PC-3 (cell line): ENCODE data around the gene TMOD3. TPM values are rescaled to one million over a fixed set of nuclear protein-coding genes. Genes with fewer than 3 reads are reported as not detected.
"Not testable (repeated sequence)": the region's sequence is repeated elsewhere in the genome, so short reads cannot be mapped to it uniquely, and the experiment has no call there.

Experiments
- ATAC-seq: fragments of 200-7000 bp; cut with Tn5 transposase; 2 replicates; pipeline ENCODE4 v1.9.1; 2020; ENCODE audit warnings: mild to moderate bottlenecking, moderate library complexity
- BruUV-seq: library from RNA; stranded (reverse); fragments of 400-500 nt; replicated peaks from 2 replicates; lab custom pipeline; 2021; lab: Mats Ljungman, UMichigan
- CTCF ChIA-PET: fragments of 300-600 bp; sonication (Branson Sonifier 250); formaldehyde crosslinking; loops from one replicate; lab custom pipeline; 2022; ENCODE audit warnings: antibody characterized with exemption; lab: Charles Lee
- POLR2A ChIA-PET: fragments of 300-600 bp; sonication (Branson Sonifier 250); formaldehyde crosslinking; loops from one replicate; lab custom pipeline; 2022; ENCODE audit warnings: antibody characterized with exemption; ENCODE audit not compliant: unreplicated experiment; lab: Charles Lee
- DNase-seq: peaks from one replicate; pipeline ENCODE4 v3.0.0-alpha.2; 2015
- H2AFZ ChIP-seq: fragments of 300-600 bp; sonication (generic); 2 replicates; pipeline ENCODE4 v1.6.0; 2016; ENCODE audit warnings: antibody characterized with exemption, low read length
- H3F3A ChIP-seq: fragments of 300-600 bp; sonication (generic); one replicate; pipeline ENCODE4 v1.6.0; 2017; ENCODE audit warnings: antibody characterized with exemption, low read length, control low read depth, mild to moderate bottlenecking; ENCODE audit not compliant: unreplicated experiment
- H3K27ac ChIP-seq: fragments of 300-600 bp; sonication (generic); 2 replicates; pipeline ENCODE4 v1.5.1; 2016; ENCODE audit warnings: mild to moderate bottlenecking, low read length
- H3K27me3 ChIP-seq: fragments of 300-600 bp; sonication (generic); 2 replicates; pipeline ENCODE4 v1.6.1; 2016; ENCODE audit warnings: low read length, mixed read lengths
- H3K36me3 ChIP-seq: fragments of 300-600 bp; sonication (generic); 2 replicates; pipeline ENCODE4 v1.6.1; 2016; ENCODE audit warnings: low read depth, mixed run types, low read length, mixed read lengths
- H3K4me1 ChIP-seq: fragments of 300-600 bp; sonication (generic); 2 replicates; pipeline ENCODE4 v1.5.1; 2016; ENCODE audit warnings: low read length; ENCODE audit not compliant: insufficient read depth
- H3K4me2 ChIP-seq: fragments of 300-600 bp; sonication (generic); 2 replicates; pipeline ENCODE4 v1.6.0; 2016; ENCODE audit warnings: low read length
- H3K4me3 ChIP-seq: fragments of 300-600 bp; sonication (generic); 2 replicates; pipeline ENCODE4 v1.5.1; 2016; ENCODE audit warnings: mild to moderate bottlenecking, low read length, mixed read lengths
- H3K79me2 ChIP-seq: fragments of 300-600 bp; sonication (generic); 2 replicates; pipeline ENCODE4 v1.6.1; 2017; ENCODE audit warnings: low read length, mixed read lengths
- H3K9ac ChIP-seq: fragments of 300-600 bp; sonication (generic); 2 replicates; pipeline ENCODE4 v1.6.0; 2016; ENCODE audit warnings: mild to moderate bottlenecking, low read length
- H3K9me2 ChIP-seq: fragments of 300-600 bp; sonication (generic); replicated peaks from 2 replicates; pipeline ENCODE4 v1.6.1; 2016; ENCODE audit warnings: mixed run types, low read length, mixed read lengths
- H3K9me3 ChIP-seq: fragments of 300-600 bp; sonication (generic); 2 replicates; pipeline ENCODE4 v1.6.1; 2016; ENCODE audit warnings: low read length, mixed read lengths
- H4K20me1 ChIP-seq: fragments of 300-600 bp; sonication (generic); 2 replicates; pipeline ENCODE4 v1.6.1; 2016; ENCODE audit warnings: low read length, mixed read lengths
- EZH2 ChIP-seq: fragments of 300-600 bp; sonication (generic); IDR thresholded peaks from one replicate; pipeline ENCODE4 v1.6.1; 2017; ENCODE audit warnings: antibody characterized with exemption, mild to moderate bottlenecking, low read length; ENCODE audit not compliant: unreplicated experiment
- EZH2phosphoT487 ChIP-seq: fragments of 300-600 bp; sonication (generic); IDR thresholded peaks from 2 replicates; pipeline ENCODE4 v1.6.1; 2018; ENCODE audit warnings: mild to moderate bottlenecking, antibody characterized with exemption, low read length, borderline replicate concordance
- intact Hi-C: fragments of 100-400 bp; cut with micrococcal nuclease; formaldehyde crosslinking; loops from 2 replicates; pipeline ENCODE4 v1.9.0; 2023
- total RNA-seq: library from RNA; depleted of rRNA; stranded (reverse); fragments of >200 nt; gene quantifications from 2 replicates; pipeline ENCODE4 v1.2.3, GENCODE V29; 2014
- TF ChIP-seq, protein P1 (sequence below): fragments of 300-600 bp; sonication (generic); conservative IDR thresholded peaks from 2 replicates; pipeline ENCODE4 v1.5.1; 2017; ENCODE audit warnings: antibody characterized with exemption, low read depth, mild to moderate bottlenecking, low read length

Gene TMOD3
- total RNA-seq, 1 experiment from 2014 or later = 43.9 TPM

DNA sequence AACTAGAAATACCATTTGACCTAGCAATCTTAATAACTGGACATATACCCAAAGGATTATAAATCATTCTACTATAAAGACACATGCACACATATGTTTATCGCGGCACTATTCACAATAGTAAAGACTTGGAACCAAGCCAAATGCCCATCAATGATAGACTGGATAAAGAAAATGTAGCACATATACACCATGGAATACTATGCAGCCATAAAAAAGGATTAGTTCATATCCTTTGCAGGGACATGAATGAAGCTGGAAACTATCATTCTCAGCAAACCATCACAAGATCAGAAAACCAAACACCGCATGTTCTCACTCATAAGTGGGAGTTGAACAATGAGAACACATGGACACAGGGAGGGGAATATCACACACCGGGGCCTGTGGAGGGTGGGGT is 37.0 kb upstream of the TMOD3 start:
- H2AFZ ChIP-seq, H3K27ac ChIP-seq, DNase-seq, H3K9ac ChIP-seq, CTCF ChIA-PET, H3K9me3 ChIP-seq, H3K4me3 ChIP-seq, H3K36me3 ChIP-seq, H3K9me2 ChIP-seq, POLR2A ChIA-PET, H3F3A ChIP-seq, ATAC-seq, H4K20me1 ChIP-seq, H3K79me2 ChIP-seq, BruUV-seq, H3K27me3 ChIP-seq, intact Hi-C loops, H3K4me2 ChIP-seq: not testable (repeated sequence)
- H3K4me1 ChIP-seq = peaks cover 18% of the 10 kb centered on the region

DNA sequence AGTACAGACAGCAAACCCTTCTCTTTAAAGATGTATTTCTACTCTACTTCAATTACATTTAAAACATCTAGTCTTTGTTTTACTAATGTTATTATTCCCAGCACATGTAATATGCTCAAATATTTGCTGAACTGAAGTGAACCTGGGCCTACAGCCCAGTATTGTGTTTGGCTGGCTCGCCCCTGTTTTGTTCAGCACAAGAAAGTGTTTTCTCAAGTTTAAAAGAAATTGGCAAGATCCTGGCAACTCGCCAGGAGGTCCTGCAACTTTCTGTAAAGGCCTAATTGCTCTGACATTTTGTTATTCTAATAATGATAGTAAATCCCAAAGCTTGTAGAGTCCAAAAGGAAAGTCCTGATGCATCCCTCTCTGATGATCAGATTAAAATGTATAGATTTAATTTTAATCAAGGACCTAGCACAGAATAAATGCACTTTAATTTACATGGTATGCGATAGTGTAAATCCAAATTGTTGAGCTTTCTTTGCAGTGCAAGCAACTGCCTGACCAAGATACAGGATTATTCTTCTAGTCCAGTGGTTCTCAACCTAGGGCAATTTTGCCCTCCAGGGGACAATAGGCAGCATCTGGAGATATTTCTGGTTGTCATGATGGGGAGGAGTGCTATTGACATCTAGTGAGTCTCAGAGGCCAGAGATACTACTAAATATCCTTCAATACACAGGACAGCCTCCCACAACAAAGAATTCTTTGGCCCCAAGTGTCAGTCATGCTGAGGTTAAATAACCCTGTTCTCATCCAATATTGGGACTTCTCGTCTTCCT is 35.7 kb upstream of the TMOD3 start:
- POLR2A ChIA-PET = no interaction called here
- intact Hi-C loops = no loop called here
- H3K79me2 ChIP-seq = no peaks in the 10 kb centered on the region
- CTCF ChIA-PET = no interaction called here
- peaks cover 18% of the 10 kb centered on the region for H3K4me1 ChIP-seq
- TF ChIP-seq EZH2 (no peak), EZH2phosphoT487 (no peak)
- TF ChIP-seq, protein P1, sequence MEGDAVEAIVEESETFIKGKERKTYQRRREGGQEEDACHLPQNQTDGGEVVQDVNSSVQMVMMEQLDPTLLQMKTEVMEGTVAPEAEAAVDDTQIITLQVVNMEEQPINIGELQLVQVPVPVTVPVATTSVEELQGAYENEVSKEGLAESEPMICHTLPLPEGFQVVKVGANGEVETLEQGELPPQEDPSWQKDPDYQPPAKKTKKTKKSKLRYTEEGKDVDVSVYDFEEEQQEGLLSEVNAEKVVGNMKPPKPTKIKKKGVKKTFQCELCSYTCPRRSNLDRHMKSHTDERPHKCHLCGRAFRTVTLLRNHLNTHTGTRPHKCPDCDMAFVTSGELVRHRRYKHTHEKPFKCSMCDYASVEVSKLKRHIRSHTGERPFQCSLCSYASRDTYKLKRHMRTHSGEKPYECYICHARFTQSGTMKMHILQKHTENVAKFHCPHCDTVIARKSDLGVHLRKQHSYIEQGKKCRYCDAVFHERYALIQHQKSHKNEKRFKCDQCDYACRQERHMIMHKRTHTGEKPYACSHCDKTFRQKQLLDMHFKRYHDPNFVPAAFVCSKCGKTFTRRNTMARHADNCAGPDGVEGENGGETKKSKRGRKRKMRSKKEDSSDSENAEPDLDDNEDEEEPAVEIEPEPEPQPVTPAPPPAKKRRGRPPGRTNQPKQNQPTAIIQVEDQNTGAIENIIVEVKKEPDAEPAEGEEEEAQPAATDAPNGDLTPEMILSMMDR = no peak
- DNase-seq = peak; percentile 19
- no peaks in the 10 kb centered on the region for H3K9me2 ChIP-seq
- H3F3A ChIP-seq = no peaks in the 10 kb centered on the region
- BruUV-seq = no TSS peak
- no peak overlapping the region for H3K27ac ChIP-seq
- H3K4me3 ChIP-seq = no peak overlapping the region
- no peaks in the 10 kb centered on the region for H3K36me3 ChIP-seq
- no peak overlapping the region for H3K4me2 ChIP-seq
- H3K27me3 ChIP-seq = no peaks in the 10 kb centered on the region
- no peaks in the 10 kb centered on the region for H3K9me3 ChIP-seq
- no peak overlapping the region for H2AFZ ChIP-seq
- no peak overlapping the region for H3K9ac ChIP-seq
- ATAC-seq = peak; percentile 66
- H4K20me1 ChIP-seq = no peaks in the 10 kb centered on the region

DNA sequence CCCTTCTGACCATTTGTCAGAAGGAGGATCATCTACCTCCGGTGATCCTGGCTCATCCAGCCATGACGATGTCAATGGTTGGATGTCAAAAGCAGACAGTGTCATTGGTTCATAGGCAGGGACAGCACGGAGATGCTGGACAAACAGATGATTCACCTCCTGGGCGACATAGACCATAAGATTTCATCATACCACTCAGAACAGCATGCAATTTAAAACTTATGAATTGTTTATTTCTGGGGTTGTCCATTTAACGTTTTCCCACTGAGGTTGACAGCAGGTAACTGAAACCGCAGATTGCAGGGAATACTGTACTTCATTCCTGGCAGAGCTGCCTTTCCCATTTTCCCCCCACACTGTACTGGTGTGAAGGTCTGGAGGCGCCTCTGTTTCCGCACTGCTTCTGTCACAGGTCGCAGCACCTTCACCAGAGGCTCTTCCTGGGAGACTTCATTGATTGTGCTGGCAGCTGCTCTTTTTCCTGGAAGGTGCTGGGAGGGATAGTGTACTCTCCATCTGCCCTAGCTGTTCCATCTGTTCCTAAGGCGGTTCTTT is 32.5 kb upstream of the TMOD3 start:
- ATAC-seq (peak; percentile 72), DNase-seq (peak; percentile 57)
- ChIA-PET CTCF (no interaction called here), POLR2A (no interaction called here)
- H3K27ac ChIP-seq = 0 out of 2 replicates have a peak overlapping the region, but pooled peaks have one; percentile 5
- no peaks in the 10 kb centered on the region for H4K20me1 ChIP-seq
- no peaks in the 10 kb centered on the region for H3K36me3 ChIP-seq
- H3K4me3 ChIP-seq = no peak overlapping the region
- H3K9ac ChIP-seq = no peak overlapping the region
- H3F3A ChIP-seq = no peaks in the 10 kb centered on the region
- TF ChIP-seq EZH2 (no peak), EZH2phosphoT487 (no peak)
- TF ChIP-seq, protein P1 = no peak
- H3K4me2 ChIP-seq = peak overlapping the region; percentile 62
- 0 out of 2 replicates have a peak overlapping the region, but pooled peaks have one; percentile 50 for H2AFZ ChIP-seq
- BruUV-seq = TSS peak; percentile 80
- H3K9me2 ChIP-seq = no peaks in the 10 kb centered on the region
- intact Hi-C loops = loop anchor here (5.0 kb wide), 1 partner anchor 35 kb away; no protein-coding TSS in a partner anchor
- H3K27me3 ChIP-seq = no peaks in the 10 kb centered on the region
- H3K79me2 ChIP-seq = no peaks in the 10 kb centered on the region
- peaks cover 18% of the 10 kb centered on the region for H3K4me1 ChIP-seq
- H3K9me3 ChIP-seq = no peaks in the 10 kb centered on the region
